Jurkat, Clone E6-1 (cell line): Measurements from ENCODE around the gene ARHGAP15.
"Not testable (repeated sequence)": the region's sequence is repeated elsewhere in the genome, so short reads cannot be mapped to it uniquely, and the experiment has no call there.

Experiments used
- DNase-seq: peaks from one replicate; pipeline ENCODE4 v3.0.0-alpha.2; 2011; ENCODE audit warnings: low read depth, low spot score
- H3K4me3 ChIP-seq: 2 replicates; pipeline ENCODE4 v1.5.1; 2011; ENCODE audit warnings: mild to moderate bottlenecking, low read length, control low read depth, moderate library complexity

ARHGAP15 gene

GRCh38 chr2:143524119-143524553 is 394.9 kb downstream of the ARHGAP15 start:
- H3K4me3 ChIP-seq, result no peak overlapping the region
- no peak for DNase-seq

GRCh38 chr2:143524559-143525401 is 395.6 kb downstream of the ARHGAP15 start:
- no peak overlapping the region for H3K4me3 ChIP-seq
- DNase-seq, result no peak

- no peak for DNase-seq
- H3K4me3 ChIP-seq, result no peak overlapping the region
Observed at GRCh38 chr2:143525402-143525860, 396.2 kb downstream of the ARHGAP15 start.

GRCh38 chr2:143526498-143526897 is 397.3 kb downstream of the ARHGAP15 start:
- H3K4me3 ChIP-seq, result no peak overlapping the region
- no peak for DNase-seq

GRCh38 chr2:143528021-143528420 is 398.8 kb downstream of the ARHGAP15 start:
- no peak for DNase-seq
- no peak overlapping the region for H3K4me3 ChIP-seq

- H3K4me3 ChIP-seq, result no peak overlapping the region
- no peak for DNase-seq
Observed at GRCh38 chr2:143529118-143529720, 400.0 kb downstream of the ARHGAP15 start.

GRCh38 chr2:143530758-143531157 is 401.5 kb downstream of the ARHGAP15 start:
- DNase-seq, result no peak
- no peak overlapping the region for H3K4me3 ChIP-seq

GRCh38 chr2:143532061-143532460 is 402.8 kb downstream of the ARHGAP15 start:
- H3K4me3 ChIP-seq, result no peak overlapping the region
- no peak for DNase-seq

- H3K4me3 ChIP-seq, result no peak overlapping the region
- DNase-seq, result no peak
Observed at GRCh38 chr2:143533846-143534245, 404.6 kb downstream of the ARHGAP15 start.

GRCh38 chr2:143535802-143536201 is 406.6 kb downstream of the ARHGAP15 start:
- DNase-seq, result no peak
- no peak overlapping the region for H3K4me3 ChIP-seq

GRCh38 chr2:143541899-143542298 is 412.7 kb downstream of the ARHGAP15 start:
- H3K4me3 ChIP-seq, result not testable (repeated sequence)
- peak; percentile 61 for DNase-seq

GRCh38 chr2:143545059-143545948 is 416.1 kb downstream of the ARHGAP15 start:
- H3K4me3 ChIP-seq, result no peak overlapping the region

GRCh38 chr2:143545949-143546255 is 416.7 kb downstream of the ARHGAP15 start:
- no peak for DNase-seq
- H3K4me3 ChIP-seq, result no peak overlapping the region

More at GRCh38 chr2:143545059-143545948, 416.1 kb downstream of the ARHGAP15 start:
- DNase-seq, result peak; percentile 48

GRCh38 chr2:143548032-143548431 is 418.8 kb downstream of the ARHGAP15 start:
- DNase-seq, result no peak

GRCh38 chr2:143550500-143550899 is 421.3 kb downstream of the ARHGAP15 start:
- no peak for DNase-seq
- H3K4me3 ChIP-seq, result no peak overlapping the region

More at GRCh38 chr2:143548032-143548431, 418.8 kb downstream of the ARHGAP15 start:
- H3K4me3 ChIP-seq, result no peak overlapping the region

- no peak for DNase-seq
- H3K4me3 ChIP-seq, result no peak overlapping the region
Observed at GRCh38 chr2:143551971-143552650, 422.9 kb downstream of the ARHGAP15 start.

- no peak for DNase-seq
- no peak overlapping the region for H3K4me3 ChIP-seq
Observed at GRCh38 chr2:143553261-143553660, 424.0 kb downstream of the ARHGAP15 start.

- no peak overlapping the region for H3K4me3 ChIP-seq
- no peak for DNase-seq
Observed at GRCh38 chr2:143558665-143559064, 429.4 kb downstream of the ARHGAP15 start.

- no peak for DNase-seq
- no peak overlapping the region for H3K4me3 ChIP-seq
Observed at GRCh38 chr2:143559147-143559546, 429.9 kb downstream of the ARHGAP15 start.
